NB4 (cell line): ENCODE results near the gene ACTN3.

Experiments used
- DNase-seq: peaks from one replicate; pipeline ENCODE4 v3.0.0; 2010; ENCODE audit warnings: low read depth
- H3K4me3 ChIP-seq: one replicate; pipeline ENCODE4 v1.5.1; 2011; ENCODE audit warnings: mild to moderate bottlenecking, low read depth, low read length, moderate library complexity
- MAX ChIP-seq: IDR thresholded peaks from 2 replicates; pipeline ENCODE4 v1.6.1; 2011; ENCODE audit warnings: low read depth, low read length
- MYC ChIP-seq: IDR thresholded peaks from 2 replicates; pipeline ENCODE4 v1.6.1; 2011; ENCODE audit warnings: low read depth, low read length
- POLR2A ChIP-seq: IDR thresholded peaks from 2 replicates; pipeline ENCODE4 v1.6.1; 2011; ENCODE audit warnings: mild to moderate bottlenecking; ENCODE audit not compliant: insufficient read length; ENCODE audit errors: extremely low read depth
- TF ChIP-seq, protein P1 (sequence below): IDR thresholded peaks from one replicate; pipeline ENCODE4 v1.5.1; 2012; ENCODE audit warnings: low read depth, low read length

ACTN3 gene

DNA sequence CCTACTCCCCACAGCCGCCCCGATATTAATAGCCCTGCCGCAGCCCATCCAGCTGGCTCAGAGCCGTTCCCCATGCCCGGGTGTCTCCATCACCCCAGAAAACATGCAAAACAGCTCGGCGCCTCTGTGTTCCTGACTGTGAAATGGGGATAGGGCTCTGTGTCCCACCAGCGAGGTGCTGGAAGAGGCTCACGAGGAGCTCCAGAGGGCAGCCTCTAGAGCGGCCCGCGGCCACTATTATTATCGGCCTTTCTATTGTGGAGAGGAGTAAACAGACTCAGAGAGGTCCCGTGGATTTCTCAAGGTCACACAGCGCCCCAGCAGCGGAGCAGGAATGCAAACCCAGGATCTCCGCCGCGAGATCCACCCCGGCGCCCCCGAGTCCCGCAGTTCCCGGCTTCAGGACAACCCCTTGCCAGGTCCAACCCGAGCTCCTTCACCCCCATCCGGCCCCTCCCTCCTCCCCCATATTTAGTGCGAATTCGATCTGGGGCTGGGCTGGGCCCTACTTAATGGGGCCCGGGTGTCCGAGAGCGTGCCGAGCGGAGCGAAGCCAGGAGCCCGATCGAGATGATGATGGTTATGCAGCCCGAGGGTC, at the start of gene ACTN3:
ACTN3 (plus strand) TSS at position 536 of the 598 bp plus-strand sequence; CDS start at position 571, 35 bp downstream.
- TF ChIP-seq MAX, result no peak
- no peak for TF ChIP-seq MYC
- TF ChIP-seq, protein P1, sequence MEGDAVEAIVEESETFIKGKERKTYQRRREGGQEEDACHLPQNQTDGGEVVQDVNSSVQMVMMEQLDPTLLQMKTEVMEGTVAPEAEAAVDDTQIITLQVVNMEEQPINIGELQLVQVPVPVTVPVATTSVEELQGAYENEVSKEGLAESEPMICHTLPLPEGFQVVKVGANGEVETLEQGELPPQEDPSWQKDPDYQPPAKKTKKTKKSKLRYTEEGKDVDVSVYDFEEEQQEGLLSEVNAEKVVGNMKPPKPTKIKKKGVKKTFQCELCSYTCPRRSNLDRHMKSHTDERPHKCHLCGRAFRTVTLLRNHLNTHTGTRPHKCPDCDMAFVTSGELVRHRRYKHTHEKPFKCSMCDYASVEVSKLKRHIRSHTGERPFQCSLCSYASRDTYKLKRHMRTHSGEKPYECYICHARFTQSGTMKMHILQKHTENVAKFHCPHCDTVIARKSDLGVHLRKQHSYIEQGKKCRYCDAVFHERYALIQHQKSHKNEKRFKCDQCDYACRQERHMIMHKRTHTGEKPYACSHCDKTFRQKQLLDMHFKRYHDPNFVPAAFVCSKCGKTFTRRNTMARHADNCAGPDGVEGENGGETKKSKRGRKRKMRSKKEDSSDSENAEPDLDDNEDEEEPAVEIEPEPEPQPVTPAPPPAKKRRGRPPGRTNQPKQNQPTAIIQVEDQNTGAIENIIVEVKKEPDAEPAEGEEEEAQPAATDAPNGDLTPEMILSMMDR, result no peak
- no peak for TF ChIP-seq POLR2A
- DNase-seq, result no peak
- H3K4me3 ChIP-seq, result peak within 1 kb of the TSS; percentile 67

DNA sequence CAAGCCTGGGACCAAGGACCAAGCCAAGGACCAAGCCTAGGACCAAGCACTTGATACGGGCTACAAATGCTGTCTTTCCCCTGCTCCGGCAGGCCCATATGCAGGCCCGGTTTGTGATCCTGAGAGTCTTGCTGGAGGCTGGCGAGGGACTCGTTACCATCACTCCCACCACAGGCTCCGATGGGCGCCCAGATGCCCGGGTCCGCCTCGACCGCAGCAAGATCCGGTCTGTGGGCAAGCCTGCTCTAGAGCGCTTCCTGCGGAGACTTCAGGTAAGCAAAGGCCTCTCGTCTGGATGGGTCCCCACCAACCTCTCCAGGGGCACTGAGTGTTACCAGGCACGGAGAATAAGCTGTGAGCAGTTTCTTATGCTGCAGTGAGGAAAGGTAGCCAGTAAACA, 49.5 kb upstream of the ACTN3 start:
- DNase-seq, result no peak
- no peak for TF ChIP-seq MYC
- no peak for TF ChIP-seq POLR2A
- TF ChIP-seq, protein P1, result no peak
- no peak for TF ChIP-seq MAX
- no peak overlapping the region for H3K4me3 ChIP-seq

GRCh38 chr11:66498506-66498905, 48.2 kb upstream of the ACTN3 start:
- DNase-seq, result no peak
- TF ChIP-seq POLR2A, result no peak
- TF ChIP-seq, protein P1, result no peak
- no peak for TF ChIP-seq MYC
- TF ChIP-seq MAX, result no peak
- no peak overlapping the region for H3K4me3 ChIP-seq

DNA sequence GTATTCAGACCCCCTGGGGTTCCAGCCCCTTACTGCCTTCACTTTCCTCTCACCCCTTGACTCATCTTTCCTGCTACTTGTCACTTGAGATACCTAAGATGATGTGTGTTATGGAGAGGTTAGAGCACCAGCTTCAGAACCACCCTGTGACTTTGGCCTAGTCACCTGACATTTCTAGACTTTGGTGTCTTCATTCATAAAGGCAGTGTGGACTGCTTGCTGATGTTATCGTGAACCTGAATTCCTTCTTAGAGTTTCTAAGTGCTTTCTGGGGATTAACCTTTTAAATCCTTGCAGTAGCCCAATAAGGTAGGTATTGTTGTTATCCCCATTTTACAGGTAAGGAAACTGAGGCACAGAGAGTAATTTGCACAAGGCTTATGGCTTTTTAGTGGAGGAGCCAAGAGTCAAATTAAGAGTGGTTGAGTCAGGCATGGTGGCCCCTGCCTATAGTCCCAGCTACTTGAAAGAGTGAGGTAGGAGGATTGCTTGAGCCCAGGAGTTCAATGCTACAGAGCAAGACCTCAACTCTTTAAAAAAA, 41.4 kb upstream of the ACTN3 start:
- DNase-seq, result no peak
- TF ChIP-seq POLR2A, result no peak
- no peak for TF ChIP-seq MAX
- no peak for TF ChIP-seq MYC
- TF ChIP-seq, protein P1, result no peak
- no peak overlapping the region for H3K4me3 ChIP-seq

GRCh38 chr11:66509131-66509561, 37.6 kb upstream of the ACTN3 start:
- no peak for DNase-seq
- H3K4me3 ChIP-seq, result no peak overlapping the region
- no peak for TF ChIP-seq MYC
- TF ChIP-seq MAX, result no peak
- TF ChIP-seq POLR2A, result no peak
- TF ChIP-seq, protein P1, result no peak
